Sigmoid colon (tissue), 4 donors: ENCODE results near the gene MLLT10.
A peak's percentile ranks its signal among the peaks of the same experiment; 100 is the strongest.

Experiments used
- CTCF ChIP-seq, 4 experiments: fragments of 450-650 bp in 3 of 4; fragments of 200-600 bp in 1 of 4; IDR thresholded peaks; one replicate each; pipeline ENCODE4 v1.5.1; 2016 to 2019; ENCODE audit warnings: antibody characterized with exemption in 4 of 4, mild to moderate bottlenecking in 3 of 4, moderate library complexity in 2 of 4
- EP300 ChIP-seq, 4 donors: sonication (generic); formaldehyde crosslinking; IDR thresholded peaks; one replicate each; pipeline ENCODE4 v1.6.1; 2017; ENCODE audit warnings: antibody characterized with exemption in 4 of 4
- POLR2A ChIP-seq, 2 donors: fragments of 450-650 bp; IDR thresholded peaks; one replicate each; pipeline ENCODE4 v1.6.1; 2016; ENCODE audit warnings: antibody characterized with exemption in 2 of 2, mild to moderate bottlenecking in 2 of 2, moderate library complexity in 2 of 2

DNA sequence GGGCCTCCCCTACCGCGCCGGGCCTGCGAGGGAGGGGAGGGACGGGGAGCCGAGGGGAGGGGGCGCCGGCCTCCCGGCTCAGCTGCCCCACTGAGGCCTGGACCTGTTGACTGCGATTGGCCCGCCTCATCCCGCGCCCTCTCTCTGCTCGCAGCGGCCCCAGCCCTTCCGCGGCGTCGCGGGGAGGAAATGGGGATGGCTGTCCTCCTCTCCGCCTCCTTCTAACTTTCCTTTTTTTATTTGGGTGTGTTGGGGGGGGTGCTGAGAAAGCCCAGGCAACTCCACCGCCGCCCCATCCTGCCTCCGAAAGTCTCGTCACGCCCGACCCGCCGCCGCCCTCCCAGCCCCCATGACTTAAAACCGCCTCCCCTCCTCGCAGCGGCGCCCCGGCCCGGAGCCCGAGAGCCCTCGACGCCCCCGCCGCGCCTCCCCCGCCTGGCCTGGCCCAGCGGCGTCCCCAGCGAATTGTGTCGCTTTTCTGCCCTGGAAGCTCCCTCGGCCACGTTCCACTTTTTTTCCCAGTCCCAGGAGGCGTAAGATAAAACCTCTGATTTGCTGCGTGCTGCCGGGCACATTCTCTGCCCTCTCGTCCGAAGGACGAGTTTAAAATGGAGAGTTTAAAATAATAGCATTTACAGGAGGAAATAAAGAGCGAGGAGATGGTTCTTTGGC is 7.7 kb upstream of the MLLT10 start:
- TF ChIP-seq CTCF (IDR thresholded peaks at IDR 0.05) (no peak), EP300 (IDR thresholded peaks at IDR 0.05) (no peak), POLR2A (IDR thresholded peaks at IDR 0.05) (peak in 1 of 2 donors; percentile 6)
